IMR-90 (cell line): ENCODE data around the gene FLT3LG. TPM values are rescaled to one million over a fixed set of nuclear protein-coding genes. Genes with fewer than 3 reads are reported as not detected.

Experiments used
- ATAC-seq: fragments of 200-7000 bp; cut with Tn5 transposase; 2 replicates; pipeline ENCODE4 v1.9.1; 2020; ENCODE audit warnings: low read depth, mild to moderate bottlenecking, moderate library complexity
- BruUV-seq: library from RNA; stranded (reverse); fragments of 400-500 nt; replicated peaks from 2 replicates; lab custom pipeline; 2021; lab: Mats Ljungman, UMichigan
- CTCF ChIA-PET: fragments of 300-600 bp; formaldehyde crosslinking; extraction: SDS; loops from one replicate; lab custom pipeline; 2021; ENCODE audit warnings: antibody characterized with exemption; lab: Yijun Ruan, JAX
- POLR2A ChIA-PET: fragments of 300-600 bp; sonication (Branson Sonifier 250); formaldehyde crosslinking; loops from one replicate; lab custom pipeline; 2022; ENCODE audit warnings: antibody characterized with exemption; ENCODE audit not compliant: unreplicated experiment; lab: Charles Lee
- DNase-seq: peaks from one replicate; pipeline ENCODE4 v3.0.0; 2013
- H2AFZ ChIP-seq: replicated peaks from 2 replicates; pipeline ENCODE3; 2013; ENCODE audit warnings: low read length, mild to moderate bottlenecking; ENCODE audit not compliant: poor library complexity
- H2AK5ac ChIP-seq: 2 replicates; pipeline ENCODE4 v1.6.1; 2013; ENCODE audit warnings: low read depth, low read length, inconsistent platforms
- H2AK9ac ChIP-seq: replicated peaks from 2 replicates; pipeline ENCODE3; 2013; ENCODE audit warnings: mild to moderate bottlenecking, low read depth, low read length, moderate library complexity; ENCODE audit not compliant: poor library complexity
- H2BK120ac ChIP-seq: 2 replicates; pipeline ENCODE4 v1.6.1; 2013; ENCODE audit warnings: low read depth, low read length, inconsistent platforms
- H2BK15ac ChIP-seq: 3 replicates; pipeline ENCODE4 v1.6.1; 2013; ENCODE audit warnings: low read depth, low read length, inconsistent platforms
- H2BK20ac ChIP-seq: 2 replicates; pipeline ENCODE4 v1.6.1; 2013; ENCODE audit warnings: low read depth, mild to moderate bottlenecking, inconsistent platforms, low read length, moderate library complexity
- H2BK5ac ChIP-seq: 2 replicates; pipeline ENCODE4 v1.6.1; 2013; ENCODE audit warnings: mild to moderate bottlenecking, low read depth, low read length, inconsistent platforms; ENCODE audit not compliant: poor library complexity, severe bottlenecking
- H3K14ac ChIP-seq: replicated peaks from 2 replicates; pipeline ENCODE4 v1.6.1; 2013; ENCODE audit warnings: low read depth, low read length, inconsistent platforms
- H3K18ac ChIP-seq: 2 replicates; pipeline ENCODE4 v1.6.1; 2013; ENCODE audit warnings: low read depth, low read length, control low read depth
- H3K23ac ChIP-seq: 2 replicates; pipeline ENCODE4 v1.6.1; 2013; ENCODE audit warnings: low read depth, low read length, inconsistent platforms
- H3K27ac ChIP-seq: 2 replicates; pipeline ENCODE4 v1.5.1; 2013; ENCODE audit warnings: mild to moderate bottlenecking, control low read depth, low read length; ENCODE audit not compliant: insufficient read depth
- H3K27me3 ChIP-seq: 2 replicates; pipeline ENCODE4 v1.6.1; 2013; ENCODE audit warnings: low read length; ENCODE audit not compliant: control insufficient read depth, insufficient read depth
- H3K36me3 ChIP-seq: 2 replicates; pipeline ENCODE4 v1.6.1; 2013; ENCODE audit warnings: low read length, mixed read lengths; ENCODE audit not compliant: control insufficient read depth, insufficient read depth
- H3K4ac ChIP-seq: 2 replicates; pipeline ENCODE4 v1.6.1; 2013; ENCODE audit warnings: low read depth, low read length, inconsistent platforms
- H3K4me1 ChIP-seq: 2 replicates; pipeline ENCODE4 v1.6.1; 2013; ENCODE audit warnings: low read length, mixed read lengths; ENCODE audit not compliant: control insufficient read depth, insufficient read depth
- H3K4me2 ChIP-seq: 2 replicates; pipeline ENCODE4 v1.6.1; 2013; ENCODE audit warnings: low read depth, mild to moderate bottlenecking, control low read depth, low read length, moderate library complexity
- H3K4me3 ChIP-seq: 2 replicates; pipeline ENCODE4 v1.5.1; 2013; ENCODE audit warnings: low read depth, mild to moderate bottlenecking, control low read depth, low read length, moderate library complexity; ENCODE audit not compliant: insufficient read depth
- H3K56ac ChIP-seq: 2 replicates; pipeline ENCODE4 v1.6.1; 2013; ENCODE audit warnings: low read length, inconsistent platforms; ENCODE audit not compliant: insufficient read depth; ENCODE audit errors: extremely low read depth
- H3K79me1 ChIP-seq, 2 experiments: 2 replicates each; pipeline ENCODE4 v1.6.1; 2013; ENCODE audit warnings: low read length in 2 of 2, inconsistent platforms in 1 of 2, low read depth in 1 of 2
- H3K9ac ChIP-seq: 2 replicates; pipeline ENCODE4 v1.6.1; 2013; ENCODE audit warnings: low read depth, low read length, control low read depth
- H3K9me1 ChIP-seq: 2 replicates; pipeline ENCODE4 v1.6.1; 2013; ENCODE audit warnings: low read length, inconsistent platforms; ENCODE audit not compliant: insufficient read depth
- H3K9me3 ChIP-seq: 2 replicates; pipeline ENCODE4 v1.6.1; 2013; ENCODE audit warnings: low read length; ENCODE audit not compliant: control insufficient read depth, insufficient read depth
- H4K20me1 ChIP-seq: 2 replicates; pipeline ENCODE4 v1.6.1; 2013; ENCODE audit warnings: low read length, inconsistent platforms; ENCODE audit not compliant: insufficient read depth
- H4K5ac ChIP-seq: 2 replicates; pipeline ENCODE4 v1.6.1; 2013; ENCODE audit warnings: mild to moderate bottlenecking, low read depth, low read length, control low read depth
- H4K8ac ChIP-seq, 2 experiments: 2 replicates each; pipeline ENCODE4 v1.6.1; 2013; ENCODE audit warnings: low read depth in 2 of 2, low read length in 2 of 2, control low read depth in 1 of 2, inconsistent platforms in 1 of 2
- H4K91ac ChIP-seq: 2 replicates; pipeline ENCODE4 v1.6.1; 2013; ENCODE audit warnings: low read depth, low read length, inconsistent platforms; ENCODE audit not compliant: insufficient read depth
- CEBPB ChIP-seq: IDR thresholded peaks from 2 replicates; pipeline ENCODE4 v1.6.1; 2012; ENCODE audit warnings: low read depth, low read length, improper control_type of control experiment
- CHD1 ChIP-seq: IDR thresholded peaks from 2 replicates; pipeline ENCODE4 v1.6.1; 2012; ENCODE audit warnings: low read depth, low read length, improper control_type of control experiment
- CTCF ChIP-seq: conservative IDR thresholded peaks from 2 replicates; pipeline ENCODE4 v1.5.1; 2012; ENCODE audit warnings: mild to moderate bottlenecking, low read depth, low read length, improper control_type of control experiment
- RCOR1 ChIP-seq: IDR thresholded peaks from 2 replicates; pipeline ENCODE4 v1.6.1; 2012; ENCODE audit warnings: mild to moderate bottlenecking, low read length, improper control_type of control experiment; ENCODE audit not compliant: insufficient replicate concordance
- WGBS, 2 experiments: methylation state at CpG; one replicate each; pipeline versions ENCODE4 v1.1.5 to v1.1.7; 2013; ENCODE audit warnings: missing lambda C conversion rate in 2 of 2; ENCODE audit not compliant: insufficient read length in 1 of 2; ENCODE audit errors: extremely low coverage in 2 of 2; 5-methylcytosine and 5-hydroxymethylcytosine counted together
- dilution Hi-C: fragments of 300-500 bp; cut with HindIII; formaldehyde crosslinking; loops from one replicate; pipeline ENCODE4 v1.14.3; 2018; ENCODE audit warnings: low sequenced_read_pairs; ENCODE audit not compliant: unreplicated experiment
- in situ Hi-C: fragments of 300-500 bp; cut with MboI; formaldehyde crosslinking; loops from 3 replicates; pipeline ENCODE4 v1.14.3; 2019; ENCODE audit warnings: low sequenced_read_pairs, inconsistent platforms, mixed read lengths
- intact Hi-C: fragments of 100-400 bp; cut with micrococcal nuclease; formaldehyde crosslinking; loops from 2 replicates; pipeline ENCODE4 v1.10.0; 2022
- microRNA-seq, 2 experiments: library from miRNA; stranded (forward) in 1 of 2; unstranded in 1 of 2; fragments of 10-50 nt in 1 of 2; fragments of <30 nt in 1 of 2; gene quantifications in 1 of 2; microRNA quantifications in 1 of 2; one replicate each; pipeline versions ENCODE3 to v1.1.0; 2013 to 2020; ENCODE audit not compliant: insufficient read depth in 1 of 2, insufficient read length in 1 of 2, unreplicated experiment in 1 of 2
- polyA plus RNA-seq, 3 experiments: library from polyadenylated mRNA; depleted of rRNA; stranded (reverse); fragments of >200 nt; gene quantifications; 2 replicates each; pipeline ENCODE4 v1.2.3, GENCODE V29; 2012; ENCODE audit warnings: low replicate concordance in 1 of 3
- small RNA-seq, 5 experiments: library from RNA; depleted of rRNA; stranded (forward); fragments of <200 nt; gene quantifications; one replicate each; pipeline ENCODE3, GENCODE V24; 2012
- total RNA-seq: library from RNA; depleted of rRNA; stranded (reverse); fragments of >200 nt; gene quantifications from 2 replicates; pipeline ENCODE4 v1.2.3, GENCODE V29; 2012; rRNA removed

The FLT3LG gene
- total and polyA plus RNA-seq, 2 of the 4 experiments (the other 2 are of a cell fraction) = 0.90 to 8.3 TPM

- H4K91ac ChIP-seq = no peak overlapping the region
- WGBS, 2 experiments = 76% methylated on average over 5 of the region's 8 CpGs; no CpG with 5 or more reads in 1 of the 2 experiments
- dilution Hi-C loops (no loop called here), intact Hi-C loops (no loop called here), in situ Hi-C loops (no loop called here)
- no peak overlapping the region for H3K27ac ChIP-seq
- peak overlapping the region; percentile 52; the same call in 1 of the 2 replicates for H3K23ac ChIP-seq
- H4K5ac ChIP-seq = no peak overlapping the region
- peaks cover 4% of the 10 kb centered on the region for H4K20me1 ChIP-seq
- H3K14ac ChIP-seq = no peak overlapping the region
- H3K18ac ChIP-seq = no peak overlapping the region
- ChIA-PET POLR2A (interaction anchor here (0.6 kb wide), 1 partner anchor 37 kb away, joined by 3 read pairs; no protein-coding TSS in a partner anchor), CTCF (interaction anchor here (0.9 kb wide), 1 partner anchor 12 kb away, joined by 5 read pairs; no protein-coding TSS in a partner anchor)
- no peak overlapping the region for H2AFZ ChIP-seq
- TF ChIP-seq CTCF (no peak), CEBPB (no peak), RCOR1 (no peak), CHD1 (no peak)
- 0 out of 2 replicates have a peak, but pooled peaks cover 3% of the 10 kb centered on the region for H3K9me1 ChIP-seq
- no peak overlapping the region for H3K9ac ChIP-seq
- DNase-seq = no peak
- H2BK20ac ChIP-seq = no peak overlapping the region
- H3K4ac ChIP-seq = no peak overlapping the region
- no peaks in the 10 kb centered on the region for H3K9me3 ChIP-seq
- peak overlapping the region; percentile 31 for H2AK9ac ChIP-seq
- H3K79me1 ChIP-seq = peaks cover 5 to 23% of the 10 kb centered on the region in 2 experiments
- no peak overlapping the region for H3K56ac ChIP-seq
- H4K8ac ChIP-seq = no peak overlapping the region
- H3K4me2 ChIP-seq = no peak overlapping the region
- no peak overlapping the region for H2BK5ac ChIP-seq
- no peak overlapping the region for H2BK120ac ChIP-seq
- ATAC-seq = no peak
- H3K4me3 ChIP-seq = no peak overlapping the region
- no peak overlapping the region for H2BK15ac ChIP-seq
- no TSS peak for BruUV-seq
- H3K36me3 ChIP-seq = peaks cover 21% of the 10 kb centered on the region
- H3K4me1 ChIP-seq = peaks cover 4% of the 10 kb centered on the region
- peak overlapping the region; percentile 25; the same call in 1 of the 2 replicates for H2AK5ac ChIP-seq
- H3K27me3 ChIP-seq = no peaks in the 10 kb centered on the region
Observed at GRCh38 chr19:49534632-49535385, 60.8 kb downstream of the FLT3LG start.

Small RNAs within 50 kb of the gene (microRNA-seq; reads per million reads assigned to microRNA genes)
- gene COX6CP7 (ENCODE audit: insufficient read depth, insufficient read length) (not detected), gene MIR150 (ENCODE audit: insufficient read depth in 1 of 2, insufficient read length in 1 of 2, unreplicated experiment in 1 of 2) (0.73 to 1.0 reads per million in 2 experiments), gene SNORD32A (ENCODE audit: insufficient read depth, insufficient read length) (not detected), gene SNORD33 (ENCODE audit: insufficient read depth, insufficient read length) (not detected), gene SNORD34 (ENCODE audit: insufficient read depth, insufficient read length) (not detected), gene SNORD35A (ENCODE audit: insufficient read depth, insufficient read length) (not detected), gene SNORD35B (ENCODE audit: insufficient read depth, insufficient read length) (not detected)

Small RNAs within 50 kb of the gene (small RNA-seq; reads per million reads assigned to genes)
- 0 reads per million in 5 experiments for gene COX6CP7
- 0 to 32.5 (median 0) reads per million in 5 experiments for gene MIR150
- 0 reads per million in 5 experiments for gene SNORD32A
- 0 reads per million in 5 experiments for gene SNORD33
- 0 reads per million in 5 experiments for gene SNORD34
- 0 reads per million in 5 experiments for gene SNORD35A
- gene SNORD35B = 0 reads per million in 5 experiments

Other genes with a start within 250 kb of the FLT3LG start
- under 0.01 and 0.18 TPM in 2 replicates for gene SLC6A16, start 149.0 kb upstream of the FLT3LG start, total RNA-seq
- gene SLC6A16, start 149.0 kb upstream of the FLT3LG start, polyA plus RNA-seq (2012; rRNA removed) = 0.76 and 0.89 TPM in 2 replicates
- not detected in 2 replicates for gene CD37, start 138.8 kb upstream of the FLT3LG start, total RNA-seq
- not detected in 2 replicates for gene CD37, start 138.8 kb upstream of the FLT3LG start, polyA plus RNA-seq (2012; rRNA removed)
- gene TEAD2, start 111.8 kb upstream of the FLT3LG start, total RNA-seq = 30.8 and 31.7 TPM in 2 replicates
- gene TEAD2, start 111.8 kb upstream of the FLT3LG start, polyA plus RNA-seq (2012; rRNA removed) = 33.6 and 37.6 TPM in 2 replicates
- gene DKKL1, start 110.3 kb upstream of the FLT3LG start, total RNA-seq = not detected in 2 replicates
- 0.67 TPM in 2 replicates for gene DKKL1, start 110.3 kb upstream of the FLT3LG start, polyA plus RNA-seq (2012; rRNA removed)
- gene KASH5, start 86.0 kb upstream of the FLT3LG start, total RNA-seq = not detected in 2 replicates
- gene KASH5, start 86.0 kb upstream of the FLT3LG start, polyA plus RNA-seq (2012; rRNA removed) = not detected in 2 replicates
- gene PTH2, start 50.8 kb upstream of the FLT3LG start, total RNA-seq = not detected in 2 replicates
- not detected in 2 replicates for gene PTH2, start 50.8 kb upstream of the FLT3LG start, polyA plus RNA-seq (2012; rRNA removed)
- not detected in 2 replicates for gene GFY, start 48.8 kb upstream of the FLT3LG start, total RNA-seq
- gene GFY, start 48.8 kb upstream of the FLT3LG start, polyA plus RNA-seq (2012; rRNA removed) = not detected in 2 replicates
- gene SLC17A7, start 32.7 kb upstream of the FLT3LG start, total RNA-seq = not detected in 2 replicates
- 0.03 TPM in 1 of 2 replicates, not detected in the other for gene SLC17A7, start 32.7 kb upstream of the FLT3LG start, polyA plus RNA-seq (2012; rRNA removed)
- 122 and 125 TPM in 2 replicates for gene PIH1D1, start 22.4 kb upstream of the FLT3LG start, total RNA-seq
- 76.8 and 77.9 TPM in 2 replicates for gene PIH1D1, start 22.4 kb upstream of the FLT3LG start, polyA plus RNA-seq (2012; rRNA removed)
- 10.4 and 11.4 TPM in 2 replicates for gene ALDH16A1, start 21.0 kb upstream of the FLT3LG start, total RNA-seq
- gene ALDH16A1, start 21.0 kb upstream of the FLT3LG start, polyA plus RNA-seq (2012; rRNA removed) = 12.1 and 12.9 TPM in 2 replicates
- gene RPL13A, start 13.4 kb downstream of the FLT3LG start, total RNA-seq = 1,477 and 1,924 TPM in 2 replicates
- gene RPL13A, start 13.4 kb downstream of the FLT3LG start, polyA plus RNA-seq (2012; rRNA removed) = 2,069 and 2,840 TPM in 2 replicates
- 3,436 and 3,623 TPM in 2 replicates for gene RPS11, start 22.2 kb downstream of the FLT3LG start, total RNA-seq
- gene RPS11, start 22.2 kb downstream of the FLT3LG start, polyA plus RNA-seq (2012; rRNA removed) = 5,513 and 6,961 TPM in 2 replicates
- gene FCGRT, start 38.4 kb downstream of the FLT3LG start, total RNA-seq = 14.7 and 17.0 TPM in 2 replicates
- 64.8 and 68.7 TPM in 2 replicates for gene FCGRT, start 38.4 kb downstream of the FLT3LG start, polyA plus RNA-seq (2012; rRNA removed)
- 102 and 111 TPM in 2 replicates for gene RCN3, start 53.8 kb downstream of the FLT3LG start, total RNA-seq
- 116 and 119 TPM in 2 replicates for gene RCN3, start 53.8 kb downstream of the FLT3LG start, polyA plus RNA-seq (2012; rRNA removed)
- 118 and 130 TPM in 2 replicates for gene NOSIP, start 106.3 kb downstream of the FLT3LG start, total RNA-seq
- gene NOSIP, start 106.3 kb downstream of the FLT3LG start, polyA plus RNA-seq (2012; rRNA removed) = 138 and 164 TPM in 2 replicates
- gene PRRG2, start 107.1 kb downstream of the FLT3LG start, total RNA-seq = under 0.01 and 0.54 TPM in 2 replicates
- 0.14 and 0.52 TPM in 2 replicates for gene PRRG2, start 107.1 kb downstream of the FLT3LG start, polyA plus RNA-seq (2012; rRNA removed)
- 0.28 and 0.36 TPM in 2 replicates for gene PRR12, start 117.0 kb downstream of the FLT3LG start, total RNA-seq
- gene PRR12, start 117.0 kb downstream of the FLT3LG start, polyA plus RNA-seq (2012; rRNA removed) = 4.0 and 4.1 TPM in 2 replicates
- gene RRAS, start 165.9 kb downstream of the FLT3LG start, total RNA-seq = 50.2 and 50.5 TPM in 2 replicates
- 241 and 267 TPM in 2 replicates for gene RRAS, start 165.9 kb downstream of the FLT3LG start, polyA plus RNA-seq (2012; rRNA removed)
- 2.2 and 3.1 TPM in 2 replicates for gene SCAF1, start 168.0 kb downstream of the FLT3LG start, total RNA-seq
- gene SCAF1, start 168.0 kb downstream of the FLT3LG start, polyA plus RNA-seq (2012; rRNA removed) = 14.6 and 14.8 TPM in 2 replicates
- gene IRF3, start 191.6 kb downstream of the FLT3LG start, total RNA-seq = 37.2 and 39.6 TPM in 2 replicates
- gene IRF3, start 191.6 kb downstream of the FLT3LG start, polyA plus RNA-seq (2012; rRNA removed) = 65.2 and 95.9 TPM in 2 replicates
- gene BCL2L12, start 191.7 kb downstream of the FLT3LG start, total RNA-seq = 3.9 and 4.7 TPM in 2 replicates
- 32.6 and 51.4 TPM in 2 replicates for gene BCL2L12, start 191.7 kb downstream of the FLT3LG start, polyA plus RNA-seq (2012; rRNA removed)
- gene PRMT1, start 203.1 kb downstream of the FLT3LG start, total RNA-seq = 672 and 840 TPM in 2 replicates
- 497 and 529 TPM in 2 replicates for gene PRMT1, start 203.1 kb downstream of the FLT3LG start, polyA plus RNA-seq (2012; rRNA removed)
- gene ADM5, start 215.4 kb downstream of the FLT3LG start, total RNA-seq = 0.18 and 0.28 TPM in 2 replicates
- gene ADM5, start 215.4 kb downstream of the FLT3LG start, polyA plus RNA-seq (2012; rRNA removed) = 0.99 and 1.7 TPM in 2 replicates
- gene CPT1C, start 216.9 kb downstream of the FLT3LG start, total RNA-seq = 14.2 and 14.7 TPM in 2 replicates
- gene CPT1C, start 216.9 kb downstream of the FLT3LG start, polyA plus RNA-seq (2012; rRNA removed) = 53.1 and 56.1 TPM in 2 replicates